ENCODE results near the gene WDR87. TPM values are rescaled to one million over a fixed set of nuclear protein-coding genes. Genes with fewer than 3 reads are reported as not detected.

Gene WDR87
- total RNA-seq, 1 donor from 2014 or later = not detected

- no peak overlapping the region for H3K9ac ChIP-seq (ENCODE audit: low read length)
- no peak overlapping the region for H3K4me3 Mint-ChIP-seq (ENCODE audit: unreplicated experiment)
- no peaks in the 10 kb centered on the region for H3K4me1 ChIP-seq (ENCODE audit: insufficient read depth, low read length)
- no peak for FAIRE-seq
- H3K36me3 Mint-ChIP-seq (ENCODE audit: low read depth, unreplicated experiment) = peaks cover 5% of the 10 kb centered on the region
- peaks cover 3% of the 10 kb centered on the region for H3K9me3 Mint-ChIP-seq (ENCODE audit: unreplicated experiment)
- H4K20me1 ChIP-seq (ENCODE audit: insufficient read depth, low read length) = no peaks in the 10 kb centered on the region
- no peak overlapping the region for H3K4me3 ChIP-seq (ENCODE audit: insufficient read depth, low read depth, low read length)
- no peak for DNase-seq (ENCODE audit: low read depth)
- TF ChIP-seq EZH2 (IDR thresholded peaks at IDR 0.05; ENCODE audit: insufficient read depth, low read length) (no peak), CTCF (IDR thresholded peaks at IDR 0.05; ENCODE audit: insufficient read depth, low read depth, low read length) (no peak)
- H3K79me2 ChIP-seq (ENCODE audit: insufficient read depth, low read length) = no peaks in the 10 kb centered on the region
- no peaks in the 10 kb centered on the region for H3K36me3 ChIP-seq (ENCODE audit: insufficient read depth, low read length)
- peaks cover 3% of the 10 kb centered on the region for H3K9me3 ChIP-seq (ENCODE audit: insufficient read depth, low read depth, low read length)
- H3K27ac Mint-ChIP-seq (ENCODE audit: unreplicated experiment) = no peak overlapping the region
- H2AFZ ChIP-seq (ENCODE audit: low read depth, low read length) = no peak overlapping the region
- H3K27me3 Mint-ChIP-seq (ENCODE audit: low read depth, unreplicated experiment) = peaks cover 22% of the 10 kb centered on the region
- no peak overlapping the region for H3K4me2 ChIP-seq (ENCODE audit: low read length)
- peaks cover 9% of the 10 kb centered on the region for H3K27me3 ChIP-seq (ENCODE audit: insufficient read depth, low read length)
- no peak overlapping the region for H3K27ac ChIP-seq (ENCODE audit: low read depth, low read length)
- no peaks in the 10 kb centered on the region for H3K4me1 Mint-ChIP-seq (ENCODE audit: low read depth, unreplicated experiment)
Measured at GRCh38 chr19:37893845-37894575, 12.4 kb downstream of the WDR87 start.

GRCh38 chr19:37886571-37886970, 19.8 kb downstream of the WDR87 start:
- Histone ChIP-seq H3K4me1 (ENCODE audit: insufficient read depth, low read length) (no peaks in the 10 kb centered on the region), H3K9ac (ENCODE audit: low read length) (no peak overlapping the region), H2AFZ (ENCODE audit: low read depth, low read length) (no peak overlapping the region), H4K20me1 (ENCODE audit: insufficient read depth, low read length) (no peaks in the 10 kb centered on the region), H3K79me2 (ENCODE audit: insufficient read depth, low read length) (no peaks in the 10 kb centered on the region), H3K36me3 (ENCODE audit: insufficient read depth, low read length) (no peaks in the 10 kb centered on the region), H3K27ac (ENCODE audit: low read depth, low read length) (no peak overlapping the region), H3K4me2 (ENCODE audit: low read length) (no peak overlapping the region), H3K9me3 (ENCODE audit: insufficient read depth, low read depth, low read length) (peaks cover 10% of the 10 kb centered on the region), H3K4me3 (ENCODE audit: insufficient read depth, low read depth, low read length) (no peak overlapping the region), H3K27me3 (ENCODE audit: insufficient read depth, low read length) (peaks cover 21% of the 10 kb centered on the region)
- DNase-seq (ENCODE audit: low read depth) (no peak), FAIRE-seq (no peak)
- TF ChIP-seq EZH2 (IDR thresholded peaks at IDR 0.05; ENCODE audit: insufficient read depth, low read length) = no peak
- TF ChIP-seq CTCF (IDR thresholded peaks at IDR 0.05; ENCODE audit: insufficient read depth, low read depth, low read length) = no peak
- H3K27me3 Mint-ChIP-seq (ENCODE audit: low read depth, unreplicated experiment) = peaks cover 7% of the 10 kb centered on the region
- H3K9me3 Mint-ChIP-seq (ENCODE audit: unreplicated experiment) = peaks cover 20% of the 10 kb centered on the region
- H3K27ac Mint-ChIP-seq (ENCODE audit: unreplicated experiment) = no peak overlapping the region
- no peak overlapping the region for H3K4me3 Mint-ChIP-seq (ENCODE audit: unreplicated experiment)
- H3K36me3 Mint-ChIP-seq (ENCODE audit: low read depth, unreplicated experiment) = no peaks in the 10 kb centered on the region
- no peaks in the 10 kb centered on the region for H3K4me1 Mint-ChIP-seq (ENCODE audit: low read depth, unreplicated experiment)

GRCh38 chr19:37885392-37885791, 21.0 kb downstream of the WDR87 start:
- H3K27ac Mint-ChIP-seq (ENCODE audit: unreplicated experiment) = no peak overlapping the region
- DNase-seq (ENCODE audit: low read depth) (no peak), FAIRE-seq (no peak)
- Histone ChIP-seq H3K4me1 (ENCODE audit: insufficient read depth, low read length) (no peaks in the 10 kb centered on the region), H4K20me1 (ENCODE audit: insufficient read depth, low read length) (no peaks in the 10 kb centered on the region), H3K27me3 (ENCODE audit: insufficient read depth, low read length) (peaks cover 21% of the 10 kb centered on the region), H3K9ac (ENCODE audit: low read length) (no peak overlapping the region), H3K27ac (ENCODE audit: low read depth, low read length) (no peak overlapping the region), H2AFZ (ENCODE audit: low read depth, low read length) (no peak overlapping the region), H3K4me3 (ENCODE audit: insufficient read depth, low read depth, low read length) (no peak overlapping the region), H3K4me2 (ENCODE audit: low read length) (no peak overlapping the region), H3K36me3 (ENCODE audit: insufficient read depth, low read length) (no peaks in the 10 kb centered on the region), H3K9me3 (ENCODE audit: insufficient read depth, low read depth, low read length) (peaks cover 10% of the 10 kb centered on the region), H3K79me2 (ENCODE audit: insufficient read depth, low read length) (no peaks in the 10 kb centered on the region)
- peaks cover 20% of the 10 kb centered on the region for H3K9me3 Mint-ChIP-seq (ENCODE audit: unreplicated experiment)
- H3K36me3 Mint-ChIP-seq (ENCODE audit: low read depth, unreplicated experiment) = no peaks in the 10 kb centered on the region
- TF ChIP-seq CTCF (IDR thresholded peaks at IDR 0.05; ENCODE audit: insufficient read depth, low read depth, low read length) = no peak
- TF ChIP-seq EZH2 (IDR thresholded peaks at IDR 0.05; ENCODE audit: insufficient read depth, low read length) = no peak
- H3K4me1 Mint-ChIP-seq (ENCODE audit: low read depth, unreplicated experiment) = no peaks in the 10 kb centered on the region
- peaks cover 7% of the 10 kb centered on the region for H3K27me3 Mint-ChIP-seq (ENCODE audit: low read depth, unreplicated experiment)
- H3K4me3 Mint-ChIP-seq (ENCODE audit: unreplicated experiment) = no peak overlapping the region

Data from astrocyte (in vitro differentiated cells and primary cell).